PC-9 (cell line): ENCODE results near the gene MSI2.

ENCODE experiments used
- EZH2 ChIP-seq: fragments of 200-600 bp; sonication (generic); IDR thresholded peaks from 2 replicates; pipeline ENCODE4 v1.8.0; 2017; ENCODE audit warnings: antibody characterized with exemption, low read depth
- TF ChIP-seq, protein P1 (sequence below): fragments of 200-600 bp; sonication (generic); conservative IDR thresholded peaks from 2 replicates; pipeline ENCODE4 v1.6.1; 2017; ENCODE audit warnings: mixed run types, antibody characterized with exemption, mild to moderate bottlenecking, moderate library complexity

DNA sequence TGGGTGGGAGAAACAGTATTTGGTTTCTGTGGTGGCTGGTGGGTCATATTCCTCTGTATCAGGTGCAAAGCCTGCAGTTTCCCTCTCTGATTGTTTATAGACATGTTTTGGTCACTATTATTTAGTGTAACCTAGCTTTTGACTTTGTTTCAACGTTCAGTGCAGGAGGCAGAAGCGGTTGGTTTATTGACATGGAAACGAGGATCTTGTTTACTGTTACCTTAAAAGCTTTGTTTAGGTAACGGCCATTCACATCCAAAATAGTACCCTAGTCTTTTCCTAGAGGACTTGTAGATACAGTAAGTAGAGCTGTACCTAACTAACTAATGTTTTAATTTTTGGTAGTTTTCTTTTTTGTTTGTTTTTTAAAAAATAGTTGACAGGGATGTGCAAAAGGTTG lies 3.5 kb downstream of the MSI2 start:
- TF ChIP-seq, protein P1, sequence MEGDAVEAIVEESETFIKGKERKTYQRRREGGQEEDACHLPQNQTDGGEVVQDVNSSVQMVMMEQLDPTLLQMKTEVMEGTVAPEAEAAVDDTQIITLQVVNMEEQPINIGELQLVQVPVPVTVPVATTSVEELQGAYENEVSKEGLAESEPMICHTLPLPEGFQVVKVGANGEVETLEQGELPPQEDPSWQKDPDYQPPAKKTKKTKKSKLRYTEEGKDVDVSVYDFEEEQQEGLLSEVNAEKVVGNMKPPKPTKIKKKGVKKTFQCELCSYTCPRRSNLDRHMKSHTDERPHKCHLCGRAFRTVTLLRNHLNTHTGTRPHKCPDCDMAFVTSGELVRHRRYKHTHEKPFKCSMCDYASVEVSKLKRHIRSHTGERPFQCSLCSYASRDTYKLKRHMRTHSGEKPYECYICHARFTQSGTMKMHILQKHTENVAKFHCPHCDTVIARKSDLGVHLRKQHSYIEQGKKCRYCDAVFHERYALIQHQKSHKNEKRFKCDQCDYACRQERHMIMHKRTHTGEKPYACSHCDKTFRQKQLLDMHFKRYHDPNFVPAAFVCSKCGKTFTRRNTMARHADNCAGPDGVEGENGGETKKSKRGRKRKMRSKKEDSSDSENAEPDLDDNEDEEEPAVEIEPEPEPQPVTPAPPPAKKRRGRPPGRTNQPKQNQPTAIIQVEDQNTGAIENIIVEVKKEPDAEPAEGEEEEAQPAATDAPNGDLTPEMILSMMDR: no peak
- TF ChIP-seq EZH2: no peak
